PC-3 (cell line): Measurements from ENCODE around the gene BRIP1.

Source experiments
- EZH2 ChIP-seq: fragments of 300-600 bp; sonication (generic); IDR thresholded peaks from one replicate; pipeline ENCODE4 v1.6.1; 2017; ENCODE audit warnings: antibody characterized with exemption, mild to moderate bottlenecking, low read length; ENCODE audit not compliant: unreplicated experiment
- TF ChIP-seq, protein P1 (sequence below): fragments of 300-600 bp; sonication (generic); conservative IDR thresholded peaks from 2 replicates; pipeline ENCODE4 v1.5.1; 2017; ENCODE audit warnings: antibody characterized with exemption, low read depth, mild to moderate bottlenecking, low read length

DNA sequence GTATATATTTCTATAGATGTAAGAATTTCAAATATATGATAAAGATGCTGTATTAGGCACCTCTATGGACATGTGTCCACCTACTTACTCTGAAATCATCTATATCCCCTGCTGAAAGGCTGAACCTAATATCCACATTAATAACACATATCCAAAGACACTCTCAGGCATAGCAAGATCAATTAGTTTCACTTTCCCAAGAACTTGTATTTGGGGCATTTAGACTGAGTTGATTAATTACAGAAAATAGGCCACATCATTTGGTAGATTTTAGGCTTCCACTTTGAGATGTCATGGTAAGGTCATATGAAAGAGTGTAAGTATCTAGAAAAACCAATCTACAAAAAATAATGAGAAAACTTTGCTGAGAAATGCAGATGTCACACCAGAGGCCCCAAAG is 45.1 kb downstream of the BRIP1 start:
- TF ChIP-seq, protein P1, sequence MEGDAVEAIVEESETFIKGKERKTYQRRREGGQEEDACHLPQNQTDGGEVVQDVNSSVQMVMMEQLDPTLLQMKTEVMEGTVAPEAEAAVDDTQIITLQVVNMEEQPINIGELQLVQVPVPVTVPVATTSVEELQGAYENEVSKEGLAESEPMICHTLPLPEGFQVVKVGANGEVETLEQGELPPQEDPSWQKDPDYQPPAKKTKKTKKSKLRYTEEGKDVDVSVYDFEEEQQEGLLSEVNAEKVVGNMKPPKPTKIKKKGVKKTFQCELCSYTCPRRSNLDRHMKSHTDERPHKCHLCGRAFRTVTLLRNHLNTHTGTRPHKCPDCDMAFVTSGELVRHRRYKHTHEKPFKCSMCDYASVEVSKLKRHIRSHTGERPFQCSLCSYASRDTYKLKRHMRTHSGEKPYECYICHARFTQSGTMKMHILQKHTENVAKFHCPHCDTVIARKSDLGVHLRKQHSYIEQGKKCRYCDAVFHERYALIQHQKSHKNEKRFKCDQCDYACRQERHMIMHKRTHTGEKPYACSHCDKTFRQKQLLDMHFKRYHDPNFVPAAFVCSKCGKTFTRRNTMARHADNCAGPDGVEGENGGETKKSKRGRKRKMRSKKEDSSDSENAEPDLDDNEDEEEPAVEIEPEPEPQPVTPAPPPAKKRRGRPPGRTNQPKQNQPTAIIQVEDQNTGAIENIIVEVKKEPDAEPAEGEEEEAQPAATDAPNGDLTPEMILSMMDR = no peak
- no peak for TF ChIP-seq EZH2
